Measurements from ENCODE around the gene BAIAP2L1.

BAIAP2L1 gene

GRCh38 chr7:98295467-98296192, 105.3 kb downstream of the BAIAP2L1 start:
- FAIRE-seq (peak; percentile 61), DNase-seq (ENCODE audit: insufficient read length) (no peak)

GRCh38 chr7:98294798-98295382, 106.0 kb downstream of the BAIAP2L1 start:
- TF ChIP-seq POLR2A (IDR thresholded peaks at IDR 0.05; ENCODE audit: low read depth, low read length) (no peak), POLR2AphosphoS5 (IDR thresholded peaks at IDR 0.05; ENCODE audit: low read depth, low read length) (no peak; the same call in 1 of the 2 replicates), TAF1 (IDR thresholded peaks at IDR 0.05; ENCODE audit: borderline replicate concordance, low read depth, low read length) (no peak)
- DNase-seq (ENCODE audit: insufficient read length): peak; percentile 79
- no peak for FAIRE-seq

More at GRCh38 chr7:98295467-98296192, 105.3 kb downstream of the BAIAP2L1 start:
- no peak for TF ChIP-seq POLR2A (IDR thresholded peaks at IDR 0.05; ENCODE audit: low read depth, low read length)
- TF ChIP-seq TAF1 (IDR thresholded peaks at IDR 0.05; ENCODE audit: borderline replicate concordance, low read depth, low read length): no peak
- TF ChIP-seq POLR2AphosphoS5 (IDR thresholded peaks at IDR 0.05; ENCODE audit: low read depth, low read length): no peak

- no peak for FAIRE-seq
- no peak for DNase-seq (ENCODE audit: insufficient read length)
- TF ChIP-seq POLR2AphosphoS5 (IDR thresholded peaks at IDR 0.05; ENCODE audit: low read depth, low read length) (no peak), POLR2A (IDR thresholded peaks at IDR 0.05; ENCODE audit: low read depth, low read length) (no peak), TAF1 (IDR thresholded peaks at IDR 0.05; ENCODE audit: borderline replicate concordance, low read depth, low read length) (no peak)
Observed at GRCh38 chr7:98294326-98294725, 106.6 kb downstream of the BAIAP2L1 start.

GRCh38 chr7:98293746-98294145, 107.1 kb downstream of the BAIAP2L1 start:
- TF ChIP-seq POLR2A (IDR thresholded peaks at IDR 0.05; ENCODE audit: low read depth, low read length) (no peak), POLR2AphosphoS5 (IDR thresholded peaks at IDR 0.05; ENCODE audit: low read depth, low read length) (no peak), TAF1 (IDR thresholded peaks at IDR 0.05; ENCODE audit: borderline replicate concordance, low read depth, low read length) (no peak)
- DNase-seq (ENCODE audit: insufficient read length) (no peak), FAIRE-seq (no peak)

GRCh38 chr7:98293265-98293664, 107.6 kb downstream of the BAIAP2L1 start:
- FAIRE-seq: no peak
- TF ChIP-seq TAF1 (IDR thresholded peaks at IDR 0.05; ENCODE audit: borderline replicate concordance, low read depth, low read length) (no peak), POLR2AphosphoS5 (IDR thresholded peaks at IDR 0.05; ENCODE audit: low read depth, low read length) (no peak), POLR2A (IDR thresholded peaks at IDR 0.05; ENCODE audit: low read depth, low read length) (no peak)
- DNase-seq (ENCODE audit: insufficient read length): no peak

GRCh38 chr7:98291717-98292116, 109.2 kb downstream of the BAIAP2L1 start:
- FAIRE-seq (no peak), DNase-seq (ENCODE audit: insufficient read length) (no peak)
- TF ChIP-seq POLR2A (IDR thresholded peaks at IDR 0.05; ENCODE audit: low read depth, low read length) (no peak), TAF1 (IDR thresholded peaks at IDR 0.05; ENCODE audit: borderline replicate concordance, low read depth, low read length) (no peak), POLR2AphosphoS5 (IDR thresholded peaks at IDR 0.05; ENCODE audit: low read depth, low read length) (no peak; the same call in 1 of the 2 replicates)

DNA sequence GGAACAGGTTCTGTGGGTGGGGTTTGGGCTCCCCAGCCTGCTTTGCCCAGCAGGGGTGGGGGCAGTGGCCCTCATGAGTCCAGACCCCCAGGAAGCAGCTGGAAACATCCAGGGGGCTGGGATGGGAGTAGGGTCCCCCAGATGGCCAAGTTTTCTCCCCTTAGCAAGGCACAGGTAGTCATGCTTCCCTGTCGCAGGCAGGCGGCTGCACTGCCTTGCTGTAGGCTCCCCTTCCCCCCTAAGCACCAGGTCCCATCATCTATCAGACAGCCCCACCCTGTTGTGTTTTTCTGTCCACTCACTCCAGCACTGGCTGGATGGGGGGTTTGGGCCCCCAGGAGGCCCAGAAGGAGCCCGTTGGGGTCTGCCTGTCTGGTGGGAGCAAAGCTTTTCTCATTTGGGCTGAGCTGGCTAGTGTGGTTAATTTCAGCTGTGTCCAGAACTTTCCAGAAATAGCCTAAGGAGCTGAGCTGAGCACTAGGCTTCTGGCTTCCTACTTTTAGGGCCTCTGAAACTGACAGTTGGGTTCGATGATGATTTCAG, 111.5 kb downstream of the BAIAP2L1 start:
- peak; percentile 61; the same call in 1 of the 2 replicates for TF ChIP-seq POLR2AphosphoS5 (IDR thresholded peaks at IDR 0.05; ENCODE audit: low read depth, low read length)
- TF ChIP-seq POLR2A (IDR thresholded peaks at IDR 0.05; ENCODE audit: low read depth, low read length): peak; percentile 4; the same call in 1 of the 2 replicates
- TF ChIP-seq TAF1 (IDR thresholded peaks at IDR 0.05; ENCODE audit: borderline replicate concordance, low read depth, low read length): no peak
- no peak for DNase-seq (ENCODE audit: insufficient read length)
- no peak for FAIRE-seq

DNA sequence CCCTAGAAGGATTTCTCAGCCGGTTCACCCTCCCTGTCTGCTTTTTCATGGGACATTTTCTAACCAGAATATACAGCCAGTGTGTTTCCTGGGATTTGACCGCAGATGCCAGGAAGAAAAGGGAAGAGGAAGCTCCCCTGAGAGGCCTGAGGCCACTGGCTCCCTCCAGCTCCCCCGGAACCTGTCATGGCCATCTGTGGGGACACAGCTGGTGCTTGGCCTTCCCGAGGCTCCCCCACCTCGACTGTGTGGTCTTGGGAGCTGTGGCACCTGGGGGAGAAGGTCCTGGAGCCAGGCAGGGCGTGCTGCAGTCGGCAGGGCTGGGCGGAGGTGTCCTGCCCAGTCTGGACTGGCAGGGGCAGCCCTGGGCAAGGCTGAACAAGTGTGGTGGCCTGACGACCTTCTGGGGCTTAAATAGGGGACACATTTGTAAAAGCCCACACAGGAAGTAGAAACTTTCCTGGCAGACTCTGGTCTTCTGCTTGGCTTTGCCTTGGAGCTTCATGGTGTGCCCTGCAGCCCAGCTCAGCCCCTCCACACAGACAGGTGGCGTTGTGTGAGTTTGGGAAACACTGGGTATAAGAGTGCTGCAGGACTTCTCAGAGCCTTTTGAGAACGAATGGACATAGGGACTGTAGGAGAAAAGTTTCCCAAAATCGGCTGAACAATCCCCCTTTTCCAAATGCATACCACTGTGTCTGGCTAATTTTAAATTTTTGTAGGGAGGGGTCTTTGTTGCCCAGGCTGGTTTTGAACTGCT, 112.6 kb downstream of the BAIAP2L1 start:
- no peak for FAIRE-seq
- TF ChIP-seq POLR2A (IDR thresholded peaks at IDR 0.05; ENCODE audit: low read depth, low read length) (no peak), POLR2AphosphoS5 (IDR thresholded peaks at IDR 0.05; ENCODE audit: low read depth, low read length) (no peak), TAF1 (IDR thresholded peaks at IDR 0.05; ENCODE audit: borderline replicate concordance, low read depth, low read length) (no peak)
- DNase-seq (ENCODE audit: insufficient read length): no peak

GRCh38 chr7:98287486-98287959, 113.4 kb downstream of the BAIAP2L1 start:
- no peak for FAIRE-seq
- TF ChIP-seq POLR2AphosphoS5 (IDR thresholded peaks at IDR 0.05; ENCODE audit: low read depth, low read length) (no peak; the same call in 1 of the 2 replicates), TAF1 (IDR thresholded peaks at IDR 0.05; ENCODE audit: borderline replicate concordance, low read depth, low read length) (no peak), POLR2A (IDR thresholded peaks at IDR 0.05; ENCODE audit: low read depth, low read length) (no peak)

GRCh38 chr7:98286701-98287485, 114.0 kb downstream of the BAIAP2L1 start:
- FAIRE-seq (no peak), DNase-seq (ENCODE audit: insufficient read length) (no peak)
- no peak for TF ChIP-seq TAF1 (IDR thresholded peaks at IDR 0.05; ENCODE audit: borderline replicate concordance, low read depth, low read length)
- TF ChIP-seq POLR2A (IDR thresholded peaks at IDR 0.05; ENCODE audit: low read depth, low read length): no peak
- TF ChIP-seq POLR2AphosphoS5 (IDR thresholded peaks at IDR 0.05; ENCODE audit: low read depth, low read length): no peak

More at GRCh38 chr7:98287486-98287959, 113.4 kb downstream of the BAIAP2L1 start:
- no peak for DNase-seq (ENCODE audit: insufficient read length)
